ENCODE measurements around the gene FAM107B.

GRCh38 chr10:14518149-14518548 lies 256.5 kb downstream of the FAM107B start:
- TF ChIP-seq CTCF (IDR thresholded peaks at IDR 0.05) = no peak
- TF ChIP-seq EZH2 (IDR thresholded peaks at IDR 0.05) = no peak

All from neural progenitor cell (in vitro differentiated cells).